Right renal cortex interstitium (tissue), 3 donors: ENCODE data around the gene UBTF. TPM values are rescaled to one million over a fixed set of nuclear protein-coding genes. Genes with fewer than 3 reads are reported as not detected.

Source experiments
- DNase-seq, 3 donors: peaks; one replicate each; pipeline ENCODE4 v3.0.0-alpha.2; 2013; ENCODE audit warnings: low read depth in 3 of 3, low spot score in 2 of 3
- polyA plus RNA-seq, 3 donors: library from polyadenylated mRNA; unstranded; fragments of 120-200 nt; gene quantifications; one replicate each; pipeline ENCODE4 v1.2.1, GENCODE V29; 2013; ENCODE audit not compliant: insufficient read length in 3 of 3

Gene UBTF
- polyA plus RNA-seq, 3 donors = 123 to 125 (median 124) TPM

GRCh38 chr17:44216694-44217093, 2.8 kb downstream of the UBTF start:
- DNase-seq = no peak

GRCh38 chr17:44216173-44216572, 3.3 kb downstream of the UBTF start:
- no peak for DNase-seq

- DNase-seq = no peak
These were observed 4.6 kb downstream of the UBTF start for GRCh38 chr17:44214896-44215295.

- DNase-seq = no peak
These were observed 5.3 kb downstream of the UBTF start for GRCh38 chr17:44214230-44214494.

- DNase-seq = no peak
These were observed 5.9 kb downstream of the UBTF start for GRCh38 chr17:44213403-44214229.

GRCh38 chr17:44212507-44213402, 6.7 kb downstream of the UBTF start:
- no peak for DNase-seq

GRCh38 chr17:44211281-44212265, 7.9 kb downstream of the UBTF start:
- no peak for DNase-seq

- peak in 2 of 3 donors; percentile 45 to 68 for DNase-seq
These were observed 8.9 kb downstream of the UBTF start for GRCh38 chr17:44210342-44211192.

GRCh38 chr17:44209786-44210341, 9.6 kb downstream of the UBTF start:
- no peak for DNase-seq

GRCh38 chr17:44207743-44208142, 11.7 kb downstream of the UBTF start:
- DNase-seq = no peak

- no peak for DNase-seq
These were observed 12.2 kb downstream of the UBTF start for GRCh38 chr17:44207319-44207718.

- DNase-seq = no peak
These were observed 12.7 kb downstream of the UBTF start for GRCh38 chr17:44206825-44207155.

- no peak for DNase-seq
These were observed 13.3 kb downstream of the UBTF start for GRCh38 chr17:44205962-44206824.

GRCh38 chr17:44204441-44204882, 15.0 kb downstream of the UBTF start:
- DNase-seq = no peak

- DNase-seq = no peak
These were observed 15.6 kb downstream of the UBTF start for GRCh38 chr17:44203731-44204440.

- DNase-seq = no peak
These were observed 16.7 kb downstream of the UBTF start for GRCh38 chr17:44202756-44203155.

- DNase-seq = no peak
These were observed 18.9 kb downstream of the UBTF start for GRCh38 chr17:44200478-44201155.
